HG03175 (cell line): ENCODE results near the gene LGALS12.

Experiments used
- ATAC-seq: cut with Tn5 transposase; IDR thresholded peaks from one replicate; pipeline ENCODE4 v1.9.1; 2021; ENCODE audit warnings: mild to moderate bottlenecking, moderate library complexity; ENCODE audit not compliant: unreplicated experiment

LGALS12 gene

DNA sequence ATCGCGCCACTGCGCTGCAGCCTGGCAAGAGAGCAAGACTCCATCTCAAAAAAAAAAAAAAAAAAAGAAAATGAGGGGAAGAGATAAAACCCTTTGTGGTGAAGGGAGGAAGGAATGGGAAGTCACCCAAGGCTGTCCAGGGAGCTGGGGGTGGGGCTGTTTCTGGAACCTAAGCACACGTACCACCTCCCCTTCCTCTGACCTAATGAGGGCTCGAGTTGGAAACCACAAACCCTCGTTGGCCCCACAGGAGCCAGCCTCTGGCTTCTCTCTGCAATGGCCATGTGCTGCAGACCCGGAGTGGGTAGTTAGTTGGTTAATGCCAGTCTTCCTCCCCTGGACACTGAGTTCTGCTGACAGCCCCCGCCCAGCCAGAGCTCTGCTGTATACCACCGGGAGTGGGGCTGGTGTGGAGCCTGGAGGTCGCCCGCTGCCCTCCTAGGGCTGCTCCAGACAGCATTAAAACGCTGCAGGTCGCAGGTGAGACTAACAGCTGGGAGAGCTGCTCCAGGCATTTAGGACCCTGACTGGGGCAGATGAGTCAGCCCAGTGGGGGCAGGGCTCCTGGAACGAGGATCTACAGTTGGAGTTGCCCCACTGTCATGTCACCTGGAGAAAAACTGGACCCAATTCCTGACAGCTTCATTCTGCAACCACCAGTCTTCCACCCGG, at the start of gene LGALS12:
Gene LGALS12, plus strand, starts transcription at position 228 of the 672 bp plus-strand sequence. Its CDS starts 375 bp downstream, at position 603.
- ATAC-seq = no peak

- ATAC-seq = no peak
Observed at GRCh38 chr11:63459586-63459985, 46.3 kb upstream of the LGALS12 start.

GRCh38 chr11:63462137-63462536, 43.7 kb upstream of the LGALS12 start:
- no peak for ATAC-seq

- ATAC-seq = no peak
Observed at GRCh38 chr11:63470311-63470710, 35.6 kb upstream of the LGALS12 start.

GRCh38 chr11:63472372-63472771, 33.5 kb upstream of the LGALS12 start:
- ATAC-seq = no peak

GRCh38 chr11:63476618-63477017, 29.3 kb upstream of the LGALS12 start:
- no peak for ATAC-seq

GRCh38 chr11:63478896-63479295, 27.0 kb upstream of the LGALS12 start:
- no peak for ATAC-seq

DNA sequence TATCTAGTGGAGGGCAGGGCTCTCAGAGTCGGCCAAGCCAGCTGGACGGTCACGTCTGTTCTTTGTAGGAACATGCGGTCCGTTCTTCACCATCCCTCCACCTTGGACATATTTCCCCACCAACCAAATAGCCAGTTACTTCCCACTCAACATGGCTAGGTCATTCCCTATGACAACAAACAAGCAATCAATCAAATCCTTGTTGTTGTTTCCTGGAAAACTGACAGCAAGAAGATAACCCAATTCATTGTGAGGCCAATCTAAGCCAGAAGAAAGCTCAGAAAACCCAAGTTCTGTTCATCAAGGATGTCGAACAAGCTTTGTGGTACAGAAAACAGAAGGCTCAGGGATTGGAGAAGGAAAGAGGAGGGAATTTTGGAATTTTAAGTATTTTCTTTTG, 25.8 kb upstream of the LGALS12 start:
- no peak for ATAC-seq

GRCh38 chr11:63485777-63486176, 20.1 kb upstream of the LGALS12 start:
- no peak for ATAC-seq

DNA sequence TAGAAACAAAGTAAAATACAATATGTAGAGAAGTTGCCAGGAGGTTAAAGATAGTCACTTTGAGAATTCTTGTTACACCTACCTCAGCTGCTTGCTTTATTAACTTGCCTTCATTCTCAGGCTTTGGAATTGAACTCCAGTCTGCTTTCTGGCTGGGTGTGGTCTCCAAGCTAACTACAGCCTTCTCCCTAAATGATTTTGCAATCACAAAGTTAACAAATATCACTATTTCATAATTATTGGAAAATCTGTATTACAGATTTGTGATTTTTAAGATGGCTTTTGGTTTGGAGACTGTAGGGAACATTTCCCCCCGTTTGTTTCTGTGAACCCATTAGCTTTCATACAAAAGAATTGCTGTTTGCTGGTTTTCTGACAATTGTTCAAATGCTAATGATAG, 17.1 kb upstream of the LGALS12 start:
- ATAC-seq = no peak

GRCh38 chr11:63489879-63490278, 16.0 kb upstream of the LGALS12 start:
- ATAC-seq = no peak

DNA sequence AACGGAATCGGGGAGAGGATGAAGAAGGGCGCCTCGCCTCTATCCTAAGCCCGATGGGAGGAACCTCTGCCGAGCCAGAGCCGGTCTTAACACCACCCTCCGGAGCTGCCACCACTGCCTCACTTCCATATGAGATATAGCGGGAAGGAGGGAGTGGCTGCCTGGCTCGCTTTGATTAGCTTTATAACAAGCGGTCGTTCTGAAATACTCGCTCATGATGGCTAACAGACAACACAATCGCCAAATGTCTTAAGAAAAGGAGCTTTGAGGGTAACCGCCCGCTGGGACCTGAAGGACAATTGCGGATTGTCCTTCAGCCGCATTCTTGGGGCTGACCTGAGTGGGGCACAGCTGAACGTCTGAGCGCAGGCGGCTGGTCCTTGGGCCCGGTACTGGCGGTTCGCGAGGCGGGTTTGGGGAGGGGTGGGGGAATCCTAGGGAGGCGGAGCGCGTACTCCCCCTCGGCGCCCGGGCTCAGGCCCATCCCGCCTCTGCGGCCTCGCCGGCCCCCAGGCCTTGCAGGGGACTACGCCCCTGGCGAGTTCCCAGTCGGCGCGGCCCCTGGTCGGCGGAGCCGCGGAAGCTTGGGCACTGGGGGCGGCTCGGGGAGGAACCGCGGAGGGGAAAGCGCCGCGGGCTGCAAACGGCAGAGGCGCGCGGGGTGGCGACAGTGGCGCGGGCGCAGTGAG, 15.2 kb upstream of the LGALS12 start, which contains the start of gene PLAAT5:
Gene PLAAT5, minus strand, starts transcription at position 617 of the 689 bp plus-strand sequence. Its CDS starts 133 bp downstream, at position 484.
- no peak for ATAC-seq

- ATAC-seq = no peak
Observed at GRCh38 chr11:63491240-63491587, 14.7 kb upstream of the LGALS12 start.

GRCh38 chr11:63491636-63492372, 14.1 kb upstream of the LGALS12 start:
- ATAC-seq = no peak

DNA sequence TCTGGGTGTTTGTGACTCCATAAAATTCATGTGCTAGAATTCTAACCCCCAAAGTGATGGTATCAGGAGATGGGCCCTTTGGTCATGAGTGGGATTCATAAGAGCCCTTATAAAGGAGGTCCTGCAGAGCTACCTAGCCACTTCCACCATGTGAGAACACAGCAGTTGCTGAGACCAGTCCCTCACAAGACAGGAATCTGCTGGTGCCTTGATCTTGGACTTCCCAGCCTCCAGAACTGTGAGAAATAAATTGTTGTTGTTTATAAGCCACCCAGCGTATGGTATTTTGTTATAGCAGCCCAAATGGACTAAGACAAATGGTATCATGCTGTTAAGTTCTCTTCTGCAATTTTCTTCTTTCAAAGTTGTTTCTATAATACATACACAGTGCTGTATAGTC, 13.4 kb upstream of the LGALS12 start:
- ATAC-seq = no peak

DNA sequence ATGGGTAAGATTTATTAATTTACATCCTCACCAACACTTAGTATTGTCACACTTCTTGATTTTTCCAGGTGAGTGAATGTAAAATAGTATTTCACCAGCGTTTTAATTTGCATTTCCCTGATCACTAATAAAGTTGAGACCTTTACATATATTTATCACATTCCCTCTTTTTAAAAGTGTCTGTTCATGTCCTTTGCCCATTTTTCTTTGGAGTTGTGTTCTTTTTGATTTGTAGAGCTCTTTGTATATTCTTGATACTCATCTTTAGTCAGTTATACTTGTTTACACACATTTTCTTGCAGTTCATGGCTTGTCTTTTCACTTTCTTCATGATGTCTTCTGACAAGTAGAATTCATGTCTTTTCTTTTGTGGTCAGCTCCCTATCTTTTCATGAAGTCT, 12.8 kb upstream of the LGALS12 start:
- no peak for ATAC-seq

- ATAC-seq = no peak
Observed at GRCh38 chr11:63494975-63495374, 10.9 kb upstream of the LGALS12 start.

DNA sequence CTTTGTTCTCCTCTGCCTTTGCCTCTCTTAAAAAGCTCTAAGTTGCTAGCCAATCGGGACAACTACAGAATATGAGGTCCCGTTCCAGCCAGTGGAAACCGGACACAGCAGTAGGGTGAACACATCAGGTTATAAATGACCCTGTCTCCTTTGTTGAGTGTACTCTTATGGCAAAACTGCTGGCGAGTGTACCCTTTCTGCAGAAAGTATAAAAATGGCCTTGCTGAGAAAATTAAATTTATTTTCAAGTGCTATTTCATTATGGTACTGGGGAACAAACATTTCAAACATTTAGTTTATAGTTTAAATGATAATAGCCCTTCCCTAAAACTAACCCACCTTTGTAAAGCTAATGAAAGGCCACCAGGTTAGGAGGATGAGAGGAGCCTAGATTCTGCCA, 6.0 kb upstream of the LGALS12 start:
- ATAC-seq = no peak

DNA sequence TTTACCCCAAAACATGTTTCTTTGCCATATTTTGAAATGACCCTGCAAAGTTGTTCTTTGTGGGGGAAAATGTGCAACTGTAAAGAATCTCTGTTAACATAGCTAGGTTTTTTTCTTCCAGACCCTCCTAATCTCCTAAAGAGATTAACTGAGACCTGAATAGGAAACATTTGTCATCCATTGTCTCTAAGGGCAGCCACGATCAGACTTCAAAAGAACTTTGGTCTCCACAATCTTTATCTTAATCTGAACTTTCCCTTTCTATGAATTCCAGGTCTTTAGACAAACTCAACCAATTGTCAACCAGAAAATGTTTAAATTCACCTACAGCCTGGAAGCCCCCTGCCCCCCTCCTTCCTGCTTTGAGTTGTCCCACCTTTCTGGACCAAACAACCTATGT, 4.6 kb upstream of the LGALS12 start:
- no peak for ATAC-seq

GRCh38 chr11:63502252-63502820, 3.5 kb upstream of the LGALS12 start:
- no peak for ATAC-seq

GRCh38 chr11:63503492-63503891, 2.4 kb upstream of the LGALS12 start:
- ATAC-seq = no peak

GRCh38 chr11:63504054-63504453, 1.8 kb upstream of the LGALS12 start:
- no peak for ATAC-seq
